Measurements from ENCODE around the gene TIGD3.
A peak's percentile ranks its signal among the peaks of the same experiment; 100 is the strongest.
"Not testable (repeated sequence)": the region's sequence is repeated elsewhere in the genome, so short reads cannot be mapped to it uniquely, and the experiment has no call there.

Gene TIGD3

GRCh38 chr11:65327021-65327420 is 27.5 kb upstream of the TIGD3 start:
- DNase-seq (ENCODE audit: low spot score): no peak

GRCh38 chr11:65329478-65329877 is 25.1 kb upstream of the TIGD3 start:
- DNase-seq (ENCODE audit: low spot score): no peak

- peak; percentile 88 for DNase-seq (ENCODE audit: low spot score)
These were observed 24.6 kb upstream of the TIGD3 start for GRCh38 chr11:65329944-65330403.

- no peak for DNase-seq (ENCODE audit: low spot score)
These were observed 24.0 kb upstream of the TIGD3 start for GRCh38 chr11:65330544-65330943.

GRCh38 chr11:65332591-65332990 is 22.0 kb upstream of the TIGD3 start:
- DNase-seq (ENCODE audit: low spot score): not testable (repeated sequence)

GRCh38 chr11:65334696-65335295 is 19.8 kb upstream of the TIGD3 start:
- no peak for DNase-seq (ENCODE audit: low spot score)

GRCh38 chr11:65338676-65339075 is 15.9 kb upstream of the TIGD3 start:
- DNase-seq (ENCODE audit: low spot score): no peak

- no peak for DNase-seq (ENCODE audit: low spot score)
These were observed 14.3 kb upstream of the TIGD3 start for GRCh38 chr11:65340226-65340625.

GRCh38 chr11:65341856-65342255 is 12.7 kb upstream of the TIGD3 start:
- DNase-seq (ENCODE audit: low spot score): no peak

- no peak for DNase-seq (ENCODE audit: low spot score)
These were observed 3.0 kb upstream of the TIGD3 start for GRCh38 chr11:65351511-65351910.

- DNase-seq (ENCODE audit: low spot score): no peak
These were observed 1.8 kb upstream of the TIGD3 start for GRCh38 chr11:65352783-65353182.

GRCh38 chr11:65353376-65353775 is 1.2 kb upstream of the TIGD3 start:
- no peak for DNase-seq (ENCODE audit: low spot score)

- no peak for DNase-seq (ENCODE audit: low spot score)
These were observed 669 bp upstream of the TIGD3 start for GRCh38 chr11:65353900-65354264.

- DNase-seq (ENCODE audit: low spot score): no peak
These were observed 643 bp downstream of the TIGD3 start for GRCh38 chr11:65355013-65355775.

- peak; percentile 44 for DNase-seq (ENCODE audit: low spot score)
These were observed 1.3 kb downstream of the TIGD3 start for GRCh38 chr11:65355776-65356393.

GRCh38 chr11:65356394-65356972 is 1.9 kb downstream of the TIGD3 start:
- DNase-seq (ENCODE audit: low spot score): no peak

GRCh38 chr11:65357856-65358356 is 3.4 kb downstream of the TIGD3 start:
- no peak for DNase-seq (ENCODE audit: low spot score)

GRCh38 chr11:65362320-65362931 is 7.9 kb downstream of the TIGD3 start:
- no peak for DNase-seq (ENCODE audit: low spot score)

GRCh38 chr11:65362966-65363365 is 8.4 kb downstream of the TIGD3 start:
- no peak for DNase-seq (ENCODE audit: low spot score)

- DNase-seq (ENCODE audit: low spot score): no peak
These were observed 9.2 kb downstream of the TIGD3 start for GRCh38 chr11:65363770-65364169.

- peak; percentile 86 for DNase-seq (ENCODE audit: low spot score)
These were observed 11.8 kb downstream of the TIGD3 start for GRCh38 chr11:65366340-65366773.

- DNase-seq (ENCODE audit: low spot score): no peak
These were observed 16.1 kb downstream of the TIGD3 start for GRCh38 chr11:65370659-65371049.
